Measurements from ENCODE around the gene CCR7.

DNA sequence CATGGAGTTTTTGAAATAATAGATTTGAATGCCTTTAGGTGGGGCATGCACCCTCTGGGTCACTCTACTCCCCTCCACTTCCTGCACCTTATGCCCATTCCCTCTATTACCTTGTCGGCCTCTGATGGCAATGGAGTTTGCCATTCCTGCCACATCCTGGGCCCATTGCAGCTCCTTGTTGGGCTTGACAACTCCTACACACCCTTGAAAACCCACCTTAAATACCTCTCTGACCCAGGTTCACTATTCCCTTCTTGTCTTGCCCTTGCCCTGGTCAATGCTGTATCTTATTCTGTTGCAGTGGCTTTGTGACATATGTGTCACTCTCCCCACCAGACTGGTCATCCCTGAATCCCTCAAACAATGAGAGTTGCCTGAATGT lies 2.4 kb downstream of the CCR7 start:
- no peak for TF ChIP-seq CTCF (IDR thresholded peaks at IDR 0.05 in 4 of 5, conservative IDR thresholded peaks at IDR 0.05 in 1 of 5)
- no peak for TF ChIP-seq POLR2A (IDR thresholded peaks at IDR 0.05)

All from gastrocnemius medialis (tissue), 4 donors.